H1 (cell line): ENCODE results near the gene ACAA1.

Experiments
- CTCF ChIP-seq, 3 experiments: IDR thresholded peaks; 1 replicate in 2 of 3; 2 replicates in 1 of 3; pipeline versions ENCODE4 v1.5.1 to v1.6.1; 2011; ENCODE audit warnings: low read length in 3 of 3, mild to moderate bottlenecking in 3 of 3, inconsistent platforms in 2 of 3, low read depth in 1 of 3, moderate library complexity in 1 of 3; ENCODE audit not compliant: insufficient read depth in 1 of 3; ENCODE audit errors: control extremely low read depth in 1 of 3
- EZH2 ChIP-seq: fragments of 200-600 bp; sonication (generic); IDR thresholded peaks from 2 replicates; pipeline ENCODE4 v1.7.1; 2012; ENCODE audit warnings: low read depth, mild to moderate bottlenecking, moderate library complexity, low read length, inconsistent platforms; ENCODE audit not compliant: severe bottlenecking
- KDM5A ChIP-seq: fragments of 200-600 bp; IDR thresholded peaks from 2 replicates; pipeline ENCODE4 v1.7.1; 2012; ENCODE audit warnings: mild to moderate bottlenecking, low read length, inconsistent platforms, mixed read lengths
- MAX ChIP-seq: IDR thresholded peaks from 2 replicates; pipeline ENCODE4 v1.6.1; 2012; ENCODE audit warnings: inconsistent platforms
- SIN3A ChIP-seq, 2 experiments: IDR thresholded peaks in 1 of 2; conservative IDR thresholded peaks in 1 of 2; 2 replicates each; pipeline ENCODE4 v1.6.1; 2011 to 2012; ENCODE audit warnings: low read length in 2 of 2, improper control_type of control experiment in 1 of 2, low read depth in 1 of 2, mild to moderate bottlenecking in 1 of 2

- TF ChIP-seq KDM5A: no peak
- TF ChIP-seq CTCF (IDR thresholded peaks at IDR 0.05; ENCODE audit: control extremely low read depth in 1 of 3, insufficient read depth in 1 of 3, low read depth in 1 of 3, low read length in 3 of 3): no peak
- TF ChIP-seq EZH2: no peak
- TF ChIP-seq MAX: no peak
- no peak for TF ChIP-seq SIN3A (conservative IDR thresholded peaks at IDR 0.05 in 1 of 2, IDR thresholded peaks at IDR 0.05 in 1 of 2; ENCODE audit: low read depth in 1 of 2, low read length in 2 of 2)
Observed at GRCh38 chr3:38090453-38090852, 46.5 kb downstream of the ACAA1 start.
